ENCODE data around the gene CCNL1.
A peak's percentile ranks its signal among the peaks of the same experiment; 100 is the strongest.
"Not testable (repeated sequence)": the region's sequence is repeated elsewhere in the genome, so short reads cannot be mapped to it uniquely, and the experiment has no call there.

CCNL1 gene

DNA sequence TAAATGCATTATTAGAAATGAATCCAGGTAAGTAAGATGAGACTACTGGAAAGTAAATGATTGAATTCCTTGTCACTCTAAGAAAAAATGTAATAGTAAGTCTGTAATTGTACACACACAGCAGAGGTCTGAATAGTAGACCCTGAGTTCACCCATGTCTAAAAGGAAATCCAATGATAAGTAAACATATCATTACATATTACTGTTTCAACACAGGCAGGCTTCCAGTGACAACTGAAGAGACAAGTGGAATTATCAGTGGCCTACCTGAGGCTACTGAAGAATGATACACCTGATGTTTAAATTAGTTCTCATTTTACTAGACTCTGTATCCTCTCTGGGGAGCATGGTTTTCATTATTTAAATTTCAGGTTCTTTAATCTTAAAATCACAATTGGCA, 6.2 kb upstream of the CCNL1 start:
- Histone ChIP-seq H3K79me2 (ENCODE audit: insufficient read depth, low read length) (peaks cover 9% of the 10 kb centered on the region), H3K4me1 (ENCODE audit: insufficient read depth, low read length, poor library complexity, severe bottlenecking) (peaks cover 6% of the 10 kb centered on the region), H3K27me3 (ENCODE audit: insufficient read depth, low read length, poor library complexity, severe bottlenecking) (no peaks in the 10 kb centered on the region)

DNA sequence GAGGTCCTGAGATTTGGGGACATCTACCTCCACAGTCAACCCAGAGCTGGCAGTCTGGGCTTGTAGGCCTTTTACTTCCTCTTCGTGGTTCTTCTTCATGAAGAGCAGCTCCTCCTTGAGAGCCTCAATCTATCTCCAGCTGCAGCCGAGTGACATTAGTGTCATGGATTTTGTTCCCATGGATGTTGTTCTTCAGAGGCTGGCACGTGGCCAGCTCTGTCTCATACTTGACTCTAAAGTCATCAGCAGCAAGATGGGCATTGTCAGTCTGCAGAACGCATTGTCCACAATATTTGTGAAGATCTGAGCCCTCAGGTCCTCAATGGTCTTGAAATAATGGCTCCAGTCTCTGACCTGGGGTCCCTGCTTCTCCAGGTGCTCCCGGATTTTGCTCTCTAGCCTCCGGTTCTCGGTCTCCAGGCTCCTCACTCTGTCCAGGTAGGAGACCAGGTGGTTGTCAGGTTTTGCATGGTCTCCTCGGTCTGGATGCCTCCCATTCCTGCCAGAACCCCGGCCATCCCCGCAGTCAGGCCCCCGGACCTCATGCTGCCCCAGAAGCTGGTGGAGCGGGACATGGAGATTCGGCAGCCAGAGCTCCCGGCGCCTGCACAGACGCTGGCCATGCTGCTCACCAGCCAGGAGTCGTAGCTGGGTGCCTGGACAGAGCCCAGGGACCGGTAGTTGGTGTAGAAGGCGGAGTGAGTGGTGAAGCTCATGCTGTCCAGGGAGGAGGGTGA, 3.4 kb upstream of the CCNL1 start:
- TF ChIP-seq, protein P1, sequence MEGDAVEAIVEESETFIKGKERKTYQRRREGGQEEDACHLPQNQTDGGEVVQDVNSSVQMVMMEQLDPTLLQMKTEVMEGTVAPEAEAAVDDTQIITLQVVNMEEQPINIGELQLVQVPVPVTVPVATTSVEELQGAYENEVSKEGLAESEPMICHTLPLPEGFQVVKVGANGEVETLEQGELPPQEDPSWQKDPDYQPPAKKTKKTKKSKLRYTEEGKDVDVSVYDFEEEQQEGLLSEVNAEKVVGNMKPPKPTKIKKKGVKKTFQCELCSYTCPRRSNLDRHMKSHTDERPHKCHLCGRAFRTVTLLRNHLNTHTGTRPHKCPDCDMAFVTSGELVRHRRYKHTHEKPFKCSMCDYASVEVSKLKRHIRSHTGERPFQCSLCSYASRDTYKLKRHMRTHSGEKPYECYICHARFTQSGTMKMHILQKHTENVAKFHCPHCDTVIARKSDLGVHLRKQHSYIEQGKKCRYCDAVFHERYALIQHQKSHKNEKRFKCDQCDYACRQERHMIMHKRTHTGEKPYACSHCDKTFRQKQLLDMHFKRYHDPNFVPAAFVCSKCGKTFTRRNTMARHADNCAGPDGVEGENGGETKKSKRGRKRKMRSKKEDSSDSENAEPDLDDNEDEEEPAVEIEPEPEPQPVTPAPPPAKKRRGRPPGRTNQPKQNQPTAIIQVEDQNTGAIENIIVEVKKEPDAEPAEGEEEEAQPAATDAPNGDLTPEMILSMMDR (conservative IDR thresholded peaks at IDR 0.05; ENCODE audit: low read length): no peak
- TF ChIP-seq EZH2phosphoT487 (IDR thresholded peaks at IDR 0.05; ENCODE audit: borderline replicate concordance): no peak
- no peaks in the 10 kb centered on the region for H3F3A ChIP-seq (ENCODE audit: low read depth)
- no peak overlapping the region for H3K9ac ChIP-seq (ENCODE audit: low read depth, low read length, poor library complexity, severe bottlenecking)
- H3K36me3 ChIP-seq (ENCODE audit: insufficient read depth, low read length): peaks cover 6% of the 10 kb centered on the region
- H3K4me3 ChIP-seq (ENCODE audit: low read length, poor library complexity, severe bottlenecking): no peak overlapping the region
- no peak overlapping the region for H3K4me2 ChIP-seq (ENCODE audit: low read depth, low read length, poor library complexity, severe bottlenecking)
- peaks cover 9% of the 10 kb centered on the region for H3K4me1 ChIP-seq (ENCODE audit: insufficient read depth, low read length, poor library complexity, severe bottlenecking)
- no peaks in the 10 kb centered on the region for H3K9me2 ChIP-seq (replicated peaks; ENCODE audit: low read depth, low read length)
- H3K9me3 ChIP-seq (ENCODE audit: insufficient read depth, low read depth, low read length): no peaks in the 10 kb centered on the region
- H3K79me2 ChIP-seq (ENCODE audit: insufficient read depth, low read length): peaks cover 33% of the 10 kb centered on the region
- H4K20me1 ChIP-seq (ENCODE audit: insufficient read depth, low read length, poor library complexity, severe bottlenecking): peaks cover 14% of the 10 kb centered on the region
- no peak overlapping the region for H2AFZ ChIP-seq (ENCODE audit: low read length)
- H3K27me3 ChIP-seq (ENCODE audit: insufficient read depth, low read length, poor library complexity, severe bottlenecking): peaks cover 5% of the 10 kb centered on the region

More for the DNA sequence above, 6.2 kb upstream of the CCNL1 start:
- Histone ChIP-seq H3K9ac (ENCODE audit: low read depth, low read length, poor library complexity, severe bottlenecking) (no peak overlapping the region), H3K36me3 (ENCODE audit: insufficient read depth, low read length) (no peaks in the 10 kb centered on the region), H3F3A (ENCODE audit: low read depth) (no peaks in the 10 kb centered on the region), H4K20me1 (ENCODE audit: insufficient read depth, low read length, poor library complexity, severe bottlenecking) (no peaks in the 10 kb centered on the region), H3K4me2 (ENCODE audit: low read depth, low read length, poor library complexity, severe bottlenecking) (no peak overlapping the region), H3K9me2 (replicated peaks; ENCODE audit: low read depth, low read length) (no peaks in the 10 kb centered on the region), H3K4me3 (ENCODE audit: low read length, poor library complexity, severe bottlenecking) (no peak overlapping the region), H2AFZ (ENCODE audit: low read length) (no peak overlapping the region), H3K9me3 (ENCODE audit: insufficient read depth, low read depth, low read length) (no peaks in the 10 kb centered on the region)
- no peak for TF ChIP-seq EZH2phosphoT487 (IDR thresholded peaks at IDR 0.05; ENCODE audit: borderline replicate concordance)
- TF ChIP-seq, protein P1 (conservative IDR thresholded peaks at IDR 0.05; ENCODE audit: low read length): no peak

DNA sequence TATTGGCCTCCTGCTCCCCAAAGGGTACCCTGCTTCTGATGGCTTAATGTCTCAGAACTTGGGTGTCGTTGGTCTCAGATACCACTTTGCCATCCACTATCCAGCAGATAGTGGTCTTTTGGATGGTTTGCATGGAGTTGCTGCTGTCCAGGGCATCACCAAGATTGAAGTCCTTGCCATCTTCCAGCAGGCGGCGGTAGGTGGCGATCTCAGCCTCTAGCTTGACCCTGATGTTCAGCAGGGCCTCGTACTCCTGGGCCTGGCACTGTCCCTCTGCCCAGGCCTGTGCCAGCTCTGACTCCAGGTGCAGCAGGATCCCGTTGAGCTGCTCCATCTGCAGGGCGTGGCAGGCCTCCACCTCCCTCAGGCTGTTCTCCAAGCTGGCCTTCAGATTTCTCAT, 2.7 kb upstream of the CCNL1 start:
- H3K9me3 ChIP-seq (ENCODE audit: insufficient read depth, low read depth, low read length); H3K4me2 ChIP-seq (ENCODE audit: low read depth, low read length, poor library complexity, severe bottlenecking); H3K4me3 ChIP-seq (ENCODE audit: low read length, poor library complexity, severe bottlenecking); H3F3A ChIP-seq (ENCODE audit: low read depth); H3K9me2 ChIP-seq (replicated peaks; ENCODE audit: low read depth, low read length); H2AFZ ChIP-seq (ENCODE audit: low read length); H3K9ac ChIP-seq (ENCODE audit: low read depth, low read length, poor library complexity, severe bottlenecking); H3K27me3 ChIP-seq (ENCODE audit: insufficient read depth, low read length, poor library complexity, severe bottlenecking): not testable (repeated sequence)
- Histone ChIP-seq H3K79me2 (ENCODE audit: insufficient read depth, low read length) (peaks cover 40% of the 10 kb centered on the region), H4K20me1 (ENCODE audit: insufficient read depth, low read length, poor library complexity, severe bottlenecking) (peaks cover 21% of the 10 kb centered on the region), H3K4me1 (ENCODE audit: insufficient read depth, low read length, poor library complexity, severe bottlenecking) (peaks cover 13% of the 10 kb centered on the region), H3K36me3 (ENCODE audit: insufficient read depth, low read length) (peaks cover 14% of the 10 kb centered on the region)
- TF ChIP-seq, protein P1 (conservative IDR thresholded peaks at IDR 0.05; ENCODE audit: low read length): peak; percentile 45; the same call in 1 of the 2 replicates

Data from Loucy (cell line).